Endothelial cell of umbilical vein (primary cell): ENCODE measurements around the gene MTF1.

Experiments
- CTCF ChIP-seq, 2 donors: IDR thresholded peaks; 1 replicate in 1 of 2; 2 replicates in 1 of 2; pipeline ENCODE4 v1.5.1; 2011; ENCODE audit warnings: low read length in 2 of 2, mild to moderate bottlenecking in 2 of 2, moderate library complexity in 2 of 2, control low read depth in 1 of 2, inconsistent platforms in 1 of 2, low read depth in 1 of 2; ENCODE audit not compliant: insufficient read depth in 1 of 2; ENCODE audit errors: extremely low read depth in 1 of 2
- EZH2 ChIP-seq: IDR thresholded peaks from 2 replicates; pipeline ENCODE4 v1.6.1; 2012; ENCODE audit warnings: borderline replicate concordance, low read depth, mild to moderate bottlenecking, moderate library complexity, low read length, inconsistent platforms; ENCODE audit not compliant: severe bottlenecking
- FOS ChIP-seq: IDR thresholded peaks from 2 replicates; pipeline ENCODE4 v1.6.1; 2011; ENCODE audit warnings: mild to moderate bottlenecking, low read length, moderate library complexity, borderline replicate concordance; ENCODE audit not compliant: insufficient read depth
- GATA2 ChIP-seq: IDR thresholded peaks from 2 replicates; pipeline ENCODE4 v1.7.0; 2011; ENCODE audit warnings: low read depth, mild to moderate bottlenecking, moderate library complexity, mixed read lengths, low read length; ENCODE audit not compliant: insufficient read length, insufficient read depth
- JUN ChIP-seq: IDR thresholded peaks from 2 replicates; pipeline ENCODE4 v1.6.1; 2011; ENCODE audit warnings: borderline replicate concordance, low read depth; ENCODE audit not compliant: insufficient read length, insufficient read depth
- MAX ChIP-seq: IDR thresholded peaks from 2 replicates; pipeline ENCODE4 v1.6.1; 2011; ENCODE audit not compliant: insufficient read depth, insufficient read length
- MYC ChIP-seq: IDR thresholded peaks from one replicate; pipeline ENCODE4 v1.6.1; 2011; ENCODE audit warnings: mild to moderate bottlenecking, low read depth, low read length
- POLR2A ChIP-seq: IDR thresholded peaks from 2 replicates; pipeline ENCODE4 v1.6.1; 2012; ENCODE audit warnings: low read depth, mild to moderate bottlenecking, control low read depth, low read length
- POLR2AphosphoS5 ChIP-seq: IDR thresholded peaks from 2 replicates; pipeline ENCODE4 v1.6.1; 2012; ENCODE audit warnings: low read depth, mild to moderate bottlenecking, control low read depth, low read length, moderate library complexity; ENCODE audit not compliant: insufficient read depth

- TF ChIP-seq CTCF (IDR thresholded peaks at IDR 0.05; ENCODE audit: extremely low read depth in 1 of 2, insufficient read depth in 1 of 2, low read depth in 1 of 2, low read length in 2 of 2): no peak
- no peak for TF ChIP-seq POLR2A
- TF ChIP-seq MAX: no peak
- no peak for TF ChIP-seq EZH2
- TF ChIP-seq JUN: no peak
- no peak for TF ChIP-seq POLR2AphosphoS5
- no peak for TF ChIP-seq MYC
- no peak for TF ChIP-seq FOS
- TF ChIP-seq GATA2: no peak
These were observed 49.5 kb downstream of the MTF1 start for GRCh38 chr1:37809942-37810341.
